Left renal cortex interstitium (tissue), 4 donors: ENCODE data around the gene LRRC63. TPM values are rescaled to one million over a fixed set of nuclear protein-coding genes. Genes with fewer than 3 reads are reported as not detected.
A peak's percentile ranks its signal among the peaks of the same experiment; 100 is the strongest.
"Not testable (repeated sequence)": the region's sequence is repeated elsewhere in the genome, so short reads cannot be mapped to it uniquely, and the experiment has no call there.

Experiments used
- DNase-seq, 4 donors: peaks; one replicate each; pipeline ENCODE4 v3.0.0-alpha.2; 2013; ENCODE audit warnings: low read depth in 4 of 4, low spot score in 2 of 4, missing footprints in 1 of 4
- polyA plus RNA-seq, 4 donors: library from polyadenylated mRNA; unstranded; fragments of 120-200 nt; gene quantifications; one replicate each; pipeline ENCODE4 v1.2.1, GENCODE V29; 2013; ENCODE audit not compliant: insufficient read length in 4 of 4

The LRRC63 gene, protein sequence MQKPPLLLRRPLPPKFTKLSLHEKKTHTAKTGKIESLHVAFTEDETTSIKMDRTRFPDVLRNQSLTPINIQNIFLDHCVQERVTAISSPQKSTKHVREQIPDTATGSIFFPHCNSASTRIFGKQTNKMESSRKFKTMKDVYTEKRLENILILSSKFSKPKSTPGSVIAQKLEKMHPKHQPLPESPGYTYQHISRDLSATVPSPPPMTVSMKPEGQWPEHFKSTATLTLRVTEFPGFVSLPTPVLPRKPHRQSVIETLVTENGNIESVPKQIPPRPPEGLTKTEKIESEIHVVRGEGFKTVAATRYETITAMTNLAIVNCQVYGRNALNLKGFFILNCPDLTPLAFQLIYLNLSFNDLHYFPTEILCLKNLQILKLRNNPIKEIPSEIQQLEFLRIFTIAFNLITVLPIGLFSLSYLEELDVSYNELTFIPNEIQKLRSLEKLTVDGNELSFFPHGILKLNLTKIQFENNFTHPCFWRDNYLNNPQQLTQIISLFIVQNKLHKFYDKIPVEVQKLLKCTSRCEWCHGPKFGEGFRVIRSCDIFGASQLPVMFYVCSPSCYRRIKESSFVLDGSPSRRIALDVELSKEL
- under 1 TPM in 3 of 4 donors, not detected in 1; 0.16 to 0.24 (median 0.18) TPM for polyA plus RNA-seq

DNA sequence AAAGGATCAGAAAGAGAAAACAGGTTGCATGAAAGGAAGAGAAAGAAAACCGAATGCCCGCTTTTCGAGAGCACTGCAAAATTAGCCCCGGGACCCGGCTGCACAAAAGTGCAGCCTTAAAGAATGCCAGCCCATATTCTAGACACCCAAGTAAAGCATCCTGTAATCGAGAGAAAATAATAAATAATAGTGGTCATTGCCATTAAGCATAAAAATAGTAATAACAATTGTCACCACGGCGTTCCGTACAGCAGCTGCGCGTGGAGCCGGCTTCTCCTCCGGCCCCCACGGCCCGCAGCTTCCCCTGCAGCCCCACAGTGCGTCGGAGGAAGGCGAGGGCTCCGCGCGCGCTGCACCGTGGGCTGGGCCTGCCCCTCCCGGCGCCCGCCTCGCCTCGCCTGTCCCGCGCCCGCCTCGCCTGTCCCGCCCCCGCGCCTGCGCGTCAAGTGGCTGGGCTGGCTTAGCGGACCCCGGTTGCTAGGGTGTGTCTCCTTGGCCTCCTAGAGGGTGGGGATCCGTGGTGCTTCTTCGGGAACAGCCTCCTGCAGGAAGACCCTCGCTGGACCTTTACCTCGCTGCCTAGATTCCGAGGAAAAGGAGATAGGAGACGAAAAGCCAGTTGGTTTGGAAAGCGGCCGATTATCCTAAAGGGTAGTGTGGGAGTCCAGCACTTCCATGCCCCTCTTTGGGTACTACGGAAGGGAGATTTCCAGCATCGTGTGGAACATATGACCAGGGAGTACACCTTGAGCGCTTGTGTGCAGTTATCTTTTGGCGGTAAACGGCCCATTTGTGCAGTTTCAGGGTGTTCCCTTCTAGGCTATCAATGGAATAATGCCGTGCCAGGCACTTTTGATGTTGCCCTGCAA, at the start of gene LRRC63:
Gene LRRC63, plus strand, starts transcription at position 446 of the 869 bp plus-strand sequence. CDS start 1,107 bp downstream, outside the sequence.
- peak in 1 of 4 donors; percentile 43 for DNase-seq

DNA sequence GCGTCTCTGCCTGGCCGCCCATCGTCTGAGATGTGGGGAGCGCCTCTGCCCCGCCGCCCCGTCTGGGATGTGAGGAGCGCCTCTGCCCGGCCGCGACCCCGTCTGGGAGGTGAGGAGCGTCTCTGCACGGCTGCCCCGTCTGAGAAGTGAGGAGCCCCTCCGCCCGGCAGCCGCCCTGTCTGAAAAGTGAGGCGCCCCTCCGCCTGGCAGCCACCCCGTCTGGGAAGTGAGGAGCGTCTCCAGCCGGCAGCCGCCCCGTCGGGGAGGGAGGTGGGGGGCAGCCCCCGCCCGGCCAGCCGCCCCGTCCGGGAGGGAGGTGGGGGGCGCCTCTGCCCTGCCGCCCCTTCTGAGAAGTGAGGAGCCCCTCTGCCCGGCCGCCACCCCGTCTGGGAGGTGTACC, 49.0 kb upstream of the LRRC63 start:
- not testable (repeated sequence) for DNase-seq

DNA sequence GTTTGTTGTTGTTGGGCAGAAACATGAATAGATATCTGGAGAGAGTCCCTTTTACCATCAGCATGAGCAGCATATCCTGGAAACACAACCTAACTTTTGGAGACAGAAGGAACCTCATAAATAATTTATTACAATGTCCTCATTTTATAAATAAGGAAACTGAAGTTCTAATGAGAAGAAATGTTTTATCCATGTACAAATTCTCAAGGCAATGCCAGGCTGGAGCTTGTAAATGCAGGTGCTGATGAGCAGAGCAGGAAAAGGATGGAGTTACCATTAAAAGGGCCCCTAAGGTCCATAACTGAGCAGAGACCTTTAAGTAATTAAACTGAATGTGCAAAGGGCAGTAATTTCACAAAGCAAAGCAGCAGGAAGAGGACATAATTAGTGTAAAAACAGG, 47.1 kb upstream of the LRRC63 start:
- DNase-seq: no peak

DNA sequence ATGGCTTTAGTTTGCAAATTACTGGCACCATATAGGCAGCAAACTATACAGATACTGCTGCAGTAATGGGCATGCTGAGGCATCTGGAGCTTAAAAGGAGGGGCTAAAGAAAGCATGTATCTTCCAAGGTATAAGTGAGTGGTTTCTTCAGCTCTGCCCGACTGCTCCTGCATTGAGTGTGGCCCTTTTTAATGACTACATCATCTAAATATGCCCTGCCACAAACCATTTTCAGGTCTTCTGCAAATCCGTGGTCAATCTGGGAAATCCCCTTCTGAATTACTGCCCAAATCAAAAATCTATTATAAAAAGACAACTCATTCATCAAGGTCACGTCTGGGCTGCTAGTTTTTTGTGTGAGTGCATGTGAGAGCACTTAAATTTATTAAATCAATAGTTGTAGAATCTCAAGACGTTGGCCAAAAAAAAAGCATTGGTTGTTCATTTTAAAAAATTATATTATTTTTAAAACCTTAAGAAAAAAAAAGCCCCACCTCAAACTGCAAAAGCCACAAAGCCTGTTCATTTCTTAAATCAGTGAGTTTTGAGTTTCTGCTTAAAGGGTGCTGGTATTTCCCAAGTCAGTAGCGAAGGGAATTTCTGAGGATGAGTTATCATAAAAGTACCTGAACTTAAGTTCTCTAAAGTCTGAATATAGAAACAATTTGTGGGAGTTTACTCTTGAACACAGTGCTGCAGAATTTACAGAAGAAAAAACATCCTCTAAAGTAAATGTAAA, 46.1 kb upstream of the LRRC63 start:
- no peak for DNase-seq

DNA sequence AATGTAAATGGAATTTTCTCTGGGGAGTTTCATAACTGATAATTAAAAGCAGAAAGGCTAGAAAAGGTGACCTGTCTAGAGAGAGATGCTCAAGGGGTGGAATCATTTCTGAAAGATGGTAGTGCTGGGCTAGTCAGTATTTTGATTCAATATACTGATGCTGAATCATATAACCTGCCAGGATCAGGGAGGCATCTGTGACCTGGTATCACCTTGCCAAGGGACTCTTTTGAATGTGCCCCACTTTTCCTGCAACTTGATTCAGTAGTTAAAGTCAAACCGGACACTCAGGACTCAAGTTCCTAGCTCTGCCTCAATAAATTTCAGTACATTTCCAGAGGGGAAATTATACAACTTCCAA, 45.5 kb upstream of the LRRC63 start:
- DNase-seq: no peak

DNA sequence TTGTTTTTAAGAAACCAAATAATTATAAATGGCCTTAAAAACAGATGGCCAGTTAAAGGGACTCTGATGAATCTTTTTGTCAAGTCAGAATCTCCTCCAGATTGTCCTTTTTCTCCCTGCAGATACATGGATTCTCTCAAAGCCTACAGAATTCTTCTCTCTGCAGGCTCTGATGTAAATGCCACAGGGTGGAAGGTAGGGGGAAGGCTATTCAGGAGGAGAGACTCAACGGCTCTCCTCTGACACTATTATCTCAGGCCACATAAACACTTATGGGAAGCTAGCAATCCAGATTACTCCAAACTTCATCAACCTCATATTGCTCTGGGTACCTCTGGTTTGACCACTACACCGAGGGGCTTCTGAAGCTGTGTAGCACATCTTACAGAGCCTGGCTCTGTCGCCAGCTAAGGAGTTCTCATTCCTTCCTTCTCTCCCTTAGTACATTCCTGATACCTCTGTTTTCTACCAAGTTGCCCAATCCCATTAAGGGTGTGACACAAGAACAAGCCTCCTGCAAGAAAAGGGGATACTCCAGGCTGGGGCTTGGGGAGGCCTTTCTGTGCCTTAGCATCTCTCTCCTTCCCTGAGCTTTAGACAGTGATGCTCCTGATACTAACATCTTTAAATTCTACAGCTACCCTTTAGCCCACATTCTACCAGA, 44.6 kb upstream of the LRRC63 start:
- DNase-seq: no peak

DNA sequence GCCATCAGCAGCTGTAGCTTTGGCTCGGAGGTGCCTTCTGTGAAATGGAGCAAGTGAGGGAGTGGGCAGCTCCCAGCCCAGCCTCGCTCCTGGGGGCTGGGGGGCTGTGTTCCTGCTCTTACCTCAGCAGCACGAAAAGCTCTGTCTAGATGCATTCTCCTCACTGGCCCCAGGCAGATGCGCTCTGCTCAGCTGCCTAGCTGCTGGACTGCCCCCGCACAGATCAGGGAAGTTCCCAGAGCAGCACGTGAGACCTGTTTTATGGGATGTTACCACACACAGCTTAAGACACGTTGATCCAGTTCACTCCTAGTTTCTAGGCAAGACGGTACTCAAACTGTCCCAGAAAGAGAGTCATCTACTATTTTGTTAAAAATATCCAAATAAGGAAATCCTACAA, 43.4 kb upstream of the LRRC63 start:
- no peak for DNase-seq

DNA sequence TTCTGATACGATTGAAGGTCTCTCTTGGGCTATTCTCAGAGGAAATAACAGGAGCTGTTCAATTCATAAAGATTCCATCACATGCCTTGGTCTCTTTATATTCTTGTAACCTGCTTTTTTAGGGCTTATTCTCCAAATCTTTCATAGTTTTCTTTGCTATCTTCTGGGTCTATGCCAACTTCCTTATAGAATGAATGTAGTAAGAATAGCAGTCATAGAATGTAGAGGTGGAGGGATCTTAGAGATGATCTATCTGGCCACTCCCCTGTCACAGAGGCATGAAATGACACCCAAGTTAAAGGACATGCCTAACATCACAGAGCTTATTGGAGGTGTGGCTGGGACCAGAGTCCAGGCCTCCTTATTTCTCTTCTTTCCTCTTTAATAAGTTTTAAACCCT, 42.9 kb upstream of the LRRC63 start:
- DNase-seq: no peak

DNA sequence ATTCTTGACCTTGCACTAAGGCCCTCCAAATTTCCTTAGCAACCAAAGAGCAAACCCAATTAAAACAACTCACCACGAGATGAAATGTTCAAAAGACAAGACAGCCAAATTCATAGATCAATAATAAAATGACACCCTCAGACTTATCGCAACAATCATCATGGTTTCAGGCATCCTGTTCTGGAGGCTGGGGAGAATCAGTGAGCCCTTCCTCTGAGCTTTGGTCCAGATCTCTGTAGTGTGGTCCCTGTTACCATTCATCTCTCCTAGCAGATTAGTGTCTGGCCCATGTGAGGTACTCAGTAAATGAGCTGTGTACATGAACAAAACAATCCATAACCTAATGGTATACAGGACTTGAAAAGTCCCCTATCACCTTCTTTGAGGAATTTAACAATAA, 42.0 kb upstream of the LRRC63 start:
- no peak for DNase-seq

DNA sequence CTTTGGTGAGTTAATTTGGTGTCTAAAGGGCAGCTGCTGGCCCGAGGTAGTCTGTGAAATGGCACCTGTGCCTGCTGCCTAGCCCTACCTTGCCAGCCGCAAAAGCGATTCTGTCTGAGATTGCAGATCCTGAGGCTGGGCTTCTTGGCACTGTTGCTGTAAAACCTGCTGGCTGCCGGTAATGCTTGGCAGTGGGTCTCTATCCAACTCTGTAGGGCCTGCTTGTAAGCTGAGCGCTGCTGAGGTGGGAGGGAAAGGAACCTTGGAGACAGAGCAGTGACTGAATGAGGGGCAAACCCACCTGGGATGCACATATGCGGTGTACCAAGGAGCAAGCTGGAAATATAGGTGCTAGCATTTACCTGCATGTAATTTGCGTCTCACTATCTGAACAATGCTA, 41.5 kb upstream of the LRRC63 start:
- DNase-seq: no peak

DNA sequence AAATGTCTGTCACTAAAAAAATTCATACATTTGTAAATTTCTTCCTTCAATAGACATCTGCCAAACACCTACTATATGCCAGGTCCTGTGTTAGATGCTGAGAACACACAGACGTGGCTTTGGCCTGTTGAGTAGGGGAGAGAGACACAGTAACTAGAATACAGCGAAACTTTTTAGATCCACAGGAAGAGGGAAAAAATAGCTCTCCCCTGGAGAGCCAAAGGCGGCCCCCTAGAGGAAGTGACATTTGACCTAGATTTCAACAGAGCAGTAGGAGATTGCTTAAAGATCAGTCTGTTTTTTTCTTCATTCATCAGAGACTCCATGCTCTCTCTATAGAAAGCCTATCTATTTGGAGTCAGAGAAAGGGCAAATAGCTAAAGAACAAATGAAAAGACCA, 41.0 kb upstream of the LRRC63 start:
- no peak for DNase-seq

DNA sequence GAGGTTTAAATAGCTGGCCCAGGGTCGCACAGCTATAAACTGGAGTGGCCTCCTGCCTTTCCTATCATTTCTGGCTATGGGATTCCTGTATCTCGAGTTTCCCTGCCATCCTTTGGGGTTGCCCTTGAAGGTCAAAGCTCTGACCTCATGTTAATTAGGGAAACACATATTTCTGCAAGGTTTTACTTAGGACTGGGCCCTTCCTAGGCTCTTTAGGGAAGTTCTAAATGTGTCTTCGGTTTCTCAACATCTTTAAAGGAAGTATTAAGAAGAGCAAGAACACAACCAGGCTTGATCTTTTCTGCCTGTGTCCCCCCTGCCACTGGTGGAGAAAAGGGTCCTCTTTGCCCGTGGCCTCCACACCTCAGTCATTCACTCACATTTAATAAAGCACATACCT, 40.5 kb upstream of the LRRC63 start:
- DNase-seq: no peak

DNA sequence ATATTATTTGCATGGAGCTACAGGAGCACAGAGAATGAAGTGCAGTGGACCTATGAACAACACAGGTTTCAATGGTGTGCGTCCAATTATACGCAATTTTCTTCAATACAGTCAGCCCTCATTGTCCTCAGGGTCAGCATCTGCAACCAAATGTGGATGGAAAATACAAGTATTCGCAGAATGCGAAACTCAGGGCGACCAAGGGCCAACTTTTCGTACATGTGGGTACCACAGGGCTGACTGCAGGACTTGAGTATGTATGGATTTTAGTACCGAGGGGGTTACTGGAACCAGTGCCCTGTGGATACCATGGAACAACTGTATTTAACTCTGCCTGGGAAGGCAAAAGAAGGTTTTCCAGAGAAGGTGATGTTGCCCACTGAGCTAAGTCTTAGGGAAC, 40.0 kb upstream of the LRRC63 start:
- no peak for DNase-seq

DNA sequence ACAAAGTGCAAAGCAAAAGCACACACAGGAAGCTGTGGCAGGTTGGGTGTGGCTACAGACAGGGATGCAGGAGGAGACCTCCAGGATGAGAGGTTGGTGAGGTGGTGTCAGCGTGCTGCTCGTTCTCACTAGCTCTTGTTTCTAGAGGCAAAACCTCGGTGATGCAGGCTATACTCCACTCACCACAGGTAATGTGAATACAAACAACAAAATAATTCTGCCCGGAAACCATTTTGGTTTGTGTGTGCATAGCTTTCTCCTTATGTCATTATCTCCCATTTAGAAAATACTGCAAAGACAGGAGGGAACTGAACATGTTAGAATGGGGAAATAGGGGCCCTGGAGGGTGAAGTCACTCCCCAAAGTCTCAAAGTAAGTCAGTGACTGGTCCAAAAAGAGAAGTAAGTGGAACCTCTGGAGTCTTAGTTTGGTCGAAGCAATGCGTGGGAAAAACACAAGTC, 39.2 kb upstream of the LRRC63 start:
- no peak for DNase-seq

DNA sequence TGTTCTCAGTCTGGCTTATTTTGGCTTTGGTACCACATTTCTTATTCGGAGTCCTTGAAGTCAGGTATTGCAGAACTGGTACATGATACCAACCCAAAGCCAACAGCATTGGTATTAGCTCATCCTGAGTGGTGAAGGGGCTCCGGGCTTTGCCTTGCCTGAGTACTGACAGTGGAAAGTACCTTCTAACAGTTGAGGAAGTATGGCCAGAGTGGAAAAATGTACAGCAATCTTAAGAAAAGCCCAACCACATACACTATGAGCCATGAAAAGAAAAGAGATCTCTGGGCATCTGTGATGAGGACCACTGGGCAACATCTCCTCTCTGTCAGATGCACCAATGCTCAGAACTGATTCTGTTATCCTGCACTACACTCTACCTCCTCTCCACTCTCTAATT, 38.1 kb upstream of the LRRC63 start:
- no peak for DNase-seq

DNA sequence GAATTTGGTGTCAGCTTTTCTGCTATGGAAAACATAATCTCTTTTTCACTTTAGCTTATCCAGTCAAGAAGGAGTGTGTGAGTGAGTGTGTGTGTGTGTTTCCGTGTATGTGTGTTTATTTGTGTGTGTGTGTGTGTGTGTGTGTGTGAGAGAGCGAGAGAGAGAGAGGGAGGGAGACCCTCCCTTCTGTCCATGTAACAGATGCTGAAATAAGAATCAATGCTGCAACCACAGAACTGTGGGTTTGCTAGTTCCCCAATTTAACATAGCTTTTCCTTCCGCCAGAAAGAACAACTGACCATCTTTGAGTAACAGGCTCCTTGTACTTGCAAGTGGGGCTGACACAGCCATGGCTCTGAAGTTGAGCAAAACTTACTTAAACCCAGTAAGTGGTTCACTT, 35.0 kb upstream of the LRRC63 start:
- no peak for DNase-seq

DNA sequence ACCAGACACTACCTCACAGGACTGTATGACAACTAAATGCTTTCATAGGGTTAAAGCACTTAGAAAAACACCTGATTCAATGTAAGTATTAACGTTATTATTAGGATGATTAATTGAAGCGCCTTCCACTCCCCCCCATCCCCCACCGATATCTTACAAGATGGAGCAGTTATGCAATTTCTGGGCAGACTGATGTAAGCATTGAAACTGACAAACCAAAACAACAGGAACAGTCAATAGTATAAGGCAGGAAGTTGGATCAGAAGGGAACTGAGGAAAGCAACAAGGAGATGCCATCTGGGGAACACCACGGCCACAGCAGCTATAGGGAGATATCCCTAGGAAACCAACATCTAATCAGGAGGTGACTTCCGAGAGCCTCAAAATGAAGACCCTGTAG, 33.6 kb upstream of the LRRC63 start:
- DNase-seq: no peak

DNA sequence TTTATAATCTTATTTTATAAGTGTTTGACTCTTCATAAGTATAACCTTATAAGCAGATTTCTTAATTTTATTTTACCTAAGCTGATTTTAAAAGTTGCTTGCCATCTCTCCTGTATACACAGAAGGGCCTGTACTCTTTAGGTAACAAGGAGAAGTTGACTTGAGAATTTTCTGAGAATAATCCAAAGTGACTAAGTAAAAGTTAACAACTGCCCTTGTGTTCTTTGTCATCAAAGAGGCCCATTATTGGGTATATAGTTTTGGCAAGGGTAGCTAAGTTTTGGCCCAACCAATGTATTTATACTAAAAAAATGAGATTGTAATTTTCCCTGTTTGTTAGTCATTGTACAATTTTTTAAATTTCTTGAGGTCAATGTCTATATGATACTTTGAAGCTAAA, 32.9 kb upstream of the LRRC63 start:
- DNase-seq: no peak

DNA sequence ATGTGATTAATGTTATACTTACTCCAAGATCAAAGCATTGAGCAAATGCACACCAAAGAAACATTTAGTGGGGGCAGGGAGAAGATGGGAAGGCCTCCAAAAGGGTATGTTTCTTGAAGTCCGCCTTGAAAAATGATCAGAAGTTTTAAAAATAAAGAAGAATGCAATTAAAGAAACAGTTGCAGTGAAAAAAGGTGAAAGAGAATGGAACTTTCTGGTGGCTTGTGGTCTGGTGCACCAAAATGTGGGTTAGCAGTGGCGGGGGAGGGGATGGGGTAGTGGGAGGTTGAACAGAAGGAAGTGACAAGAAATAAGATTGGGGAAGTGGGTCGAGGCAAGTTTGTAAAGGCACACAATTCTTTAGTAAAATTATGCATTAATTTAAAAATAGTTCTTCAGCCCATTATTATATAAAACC, 32.2 kb upstream of the LRRC63 start:
- no peak for DNase-seq
